ENCODE data around the gene FIGN. TPM values are rescaled to one million over a fixed set of nuclear protein-coding genes. Genes with fewer than 3 reads are reported as not detected.
A peak's percentile ranks its signal among the peaks of the same experiment; 100 is the strongest.

The FIGN gene
- total and polyA plus RNA-seq, 2 donors (not counting 1 experiment from before 2014, with no cell fraction given): 1.5 to 1.6 TPM

- Histone ChIP-seq H2AFZ (ENCODE audit: low read length) (no peak overlapping the region), H3K4me2 (ENCODE audit: extremely low read depth, insufficient read depth, low read length) (no peak overlapping the region), H3K4me1 (ENCODE audit: control insufficient read depth, extremely low read depth, insufficient read depth, low read length) (no peaks in the 10 kb centered on the region), H3K79me2 (ENCODE audit: control insufficient read depth, insufficient read depth, low read length) (no peaks in the 10 kb centered on the region), H4K20me1 (ENCODE audit: control insufficient read depth, extremely low read depth, insufficient read depth, low read length) (no peaks in the 10 kb centered on the region), H3K36me3 (ENCODE audit: control insufficient read depth, insufficient read depth, low read length) (no peaks in the 10 kb centered on the region), H3K9me3 (ENCODE audit: control insufficient read depth, insufficient read depth, low read depth, low read length) (no peaks in the 10 kb centered on the region), H3K9ac (ENCODE audit: insufficient read depth, low read length) (no peak overlapping the region), H3K27me3 (ENCODE audit: control insufficient read depth, insufficient read depth, low read length) (no peaks in the 10 kb centered on the region), H3K27ac (ENCODE audit: insufficient read depth, low read length) (no peak overlapping the region), H3K4me3 (replicated peaks in 1 of 4; ENCODE audit: control extremely low read depth in 1 of 4, insufficient read depth in 1 of 4, low read depth in 3 of 4, low read length in 4 of 4) (no peak overlapping the region)
- no peak for DNase-seq (ENCODE audit: low read depth in 2 of 2)
- TF ChIP-seq EZH2 (IDR thresholded peaks at IDR 0.05; ENCODE audit: low read length, missing control alignments) (no peak), CTCF (conservative IDR thresholded peaks at IDR 0.05 in 1 of 2, IDR thresholded peaks at IDR 0.05 in 1 of 2; ENCODE audit: low read depth in 1 of 2, low read length in 2 of 2) (no peak)
Observed at GRCh38 chr2:163779970-163780597, 44.3 kb upstream of the FIGN start.

- no peak overlapping the region for H3K27ac ChIP-seq (ENCODE audit: insufficient read depth, low read length)
- H3K4me2 ChIP-seq (ENCODE audit: extremely low read depth, insufficient read depth, low read length): no peak overlapping the region
- no peak overlapping the region for H3K9ac ChIP-seq (ENCODE audit: insufficient read depth, low read length)
- H3K36me3 ChIP-seq (ENCODE audit: control insufficient read depth, insufficient read depth, low read length): no peaks in the 10 kb centered on the region
- no peaks in the 10 kb centered on the region for H3K4me1 ChIP-seq (ENCODE audit: control insufficient read depth, extremely low read depth, insufficient read depth, low read length)
- H4K20me1 ChIP-seq (ENCODE audit: control insufficient read depth, extremely low read depth, insufficient read depth, low read length): no peaks in the 10 kb centered on the region
- H3K9me3 ChIP-seq (ENCODE audit: control insufficient read depth, insufficient read depth, low read depth, low read length): no peaks in the 10 kb centered on the region
- TF ChIP-seq EZH2 (IDR thresholded peaks at IDR 0.05; ENCODE audit: low read length, missing control alignments): no peak
- no peak for TF ChIP-seq CTCF (conservative IDR thresholded peaks at IDR 0.05 in 1 of 2, IDR thresholded peaks at IDR 0.05 in 1 of 2; ENCODE audit: low read depth in 1 of 2, low read length in 2 of 2)
- H2AFZ ChIP-seq (ENCODE audit: low read length): no peak overlapping the region
- no peak overlapping the region for H3K4me3 ChIP-seq (replicated peaks in 1 of 4; ENCODE audit: control extremely low read depth in 1 of 4, insufficient read depth in 1 of 4, low read depth in 3 of 4, low read length in 4 of 4)
- no peaks in the 10 kb centered on the region for H3K79me2 ChIP-seq (ENCODE audit: control insufficient read depth, insufficient read depth, low read length)
- H3K27me3 ChIP-seq (ENCODE audit: control insufficient read depth, insufficient read depth, low read length): no peaks in the 10 kb centered on the region
- DNase-seq (ENCODE audit: low read depth in 2 of 2): peak; percentile 69 to 98
Observed at GRCh38 chr2:163778045-163778781, 42.4 kb upstream of the FIGN start.

GRCh38 chr2:163775304-163775703 lies 39.5 kb upstream of the FIGN start:
- no peak overlapping the region for H3K4me3 ChIP-seq (replicated peaks in 1 of 4; ENCODE audit: control extremely low read depth in 1 of 4, insufficient read depth in 1 of 4, low read depth in 3 of 4, low read length in 4 of 4)
- no peaks in the 10 kb centered on the region for H3K36me3 ChIP-seq (ENCODE audit: control insufficient read depth, insufficient read depth, low read length)
- H3K27me3 ChIP-seq (ENCODE audit: control insufficient read depth, insufficient read depth, low read length): no peaks in the 10 kb centered on the region
- no peaks in the 10 kb centered on the region for H4K20me1 ChIP-seq (ENCODE audit: control insufficient read depth, extremely low read depth, insufficient read depth, low read length)
- no peak overlapping the region for H3K9ac ChIP-seq (ENCODE audit: insufficient read depth, low read length)
- H3K4me2 ChIP-seq (ENCODE audit: extremely low read depth, insufficient read depth, low read length): no peak overlapping the region
- no peak overlapping the region for H2AFZ ChIP-seq (ENCODE audit: low read length)
- H3K9me3 ChIP-seq (ENCODE audit: control insufficient read depth, insufficient read depth, low read depth, low read length): no peaks in the 10 kb centered on the region
- H3K4me1 ChIP-seq (ENCODE audit: control insufficient read depth, extremely low read depth, insufficient read depth, low read length): no peaks in the 10 kb centered on the region
- no peaks in the 10 kb centered on the region for H3K79me2 ChIP-seq (ENCODE audit: control insufficient read depth, insufficient read depth, low read length)
- TF ChIP-seq CTCF (conservative IDR thresholded peaks at IDR 0.05 in 1 of 2, IDR thresholded peaks at IDR 0.05 in 1 of 2; ENCODE audit: low read depth in 1 of 2, low read length in 2 of 2) (no peak), EZH2 (IDR thresholded peaks at IDR 0.05; ENCODE audit: low read length, missing control alignments) (no peak)
- H3K27ac ChIP-seq (ENCODE audit: insufficient read depth, low read length): no peak overlapping the region
- DNase-seq (ENCODE audit: low read depth in 2 of 2): peak in 1 of 2 donors; percentile 80

All from fibroblast of lung (primary cell).